22Rv1 (cell line): ENCODE results near the gene DCC.

Experiments used
- CTCF ChIP-seq: fragments of 450-650 bp; IDR thresholded peaks from 2 replicates; pipeline ENCODE4 v1.5.1; 2017; ENCODE audit warnings: mild to moderate bottlenecking
- ZFX ChIP-seq: fragments of 450-650 bp; IDR thresholded peaks from 2 replicates; pipeline ENCODE4 v1.6.1; 2017; ENCODE audit warnings: antibody characterized with exemption, borderline replicate concordance

- TF ChIP-seq CTCF (no peak), ZFX (no peak)
Observed at GRCh38 chr18:52602820-52603219, 262.8 kb downstream of the DCC start.
